Omental fat pad (tissue), 4 donors: Measurements from ENCODE around the gene LMAN2. TPM values are rescaled to one million over a fixed set of nuclear protein-coding genes. Genes with fewer than 3 reads are reported as not detected.
A peak's percentile ranks its signal among the peaks of the same experiment; 100 is the strongest.

Experiments
- ATAC-seq: fragments of 150-250 bp; one replicate; pipeline ENCODE4 v1.9.1; 2016; ENCODE audit warnings: mild to moderate bottlenecking, moderate library complexity; ENCODE audit not compliant: low FRiP score
- DNase-seq: peaks from one replicate; pipeline ENCODE4 v3.0.0-alpha.2; 2019; ENCODE audit warnings: low spot score
- total RNA-seq, 4 donors: library from RNA; depleted of rRNA; stranded (reverse); fragments of >200 nt; gene quantifications; one replicate each; pipeline ENCODE4 v1.1.0, GENCODE V29; 2016
- TF ChIP-seq, protein P1 (sequence below), 3 donors: fragments of 450-650 bp; IDR thresholded peaks; one replicate each; pipeline ENCODE4 v1.5.1; 2016 to 2017; ENCODE audit warnings: antibody characterized with exemption in 3 of 3, mild to moderate bottlenecking in 3 of 3, moderate library complexity in 2 of 3

Gene LMAN2
- total RNA-seq, 4 donors from 2014 or later = 129 to 164 (median 144) TPM

DNA sequence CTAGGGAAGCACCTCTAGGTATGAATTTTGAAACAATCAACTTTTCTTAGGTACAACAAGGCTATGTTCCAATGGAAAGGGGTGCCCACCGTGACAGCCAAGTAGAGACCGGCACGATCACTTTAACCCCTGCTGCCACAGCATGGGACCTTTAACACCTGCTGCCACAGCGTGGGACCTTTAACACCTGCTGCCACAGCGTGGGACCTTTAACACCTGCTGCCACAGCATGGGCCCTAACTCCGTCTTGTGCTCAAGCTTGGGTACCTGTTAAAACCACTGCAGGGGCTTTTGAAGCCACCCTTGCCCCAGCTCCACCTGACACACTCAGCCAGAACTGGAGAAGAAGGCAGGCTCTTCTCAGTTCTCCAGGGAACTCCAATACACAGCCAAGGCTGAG lies 21.6 kb downstream of the LMAN2 start:
- DNase-seq (no peak), ATAC-seq (no peak)
- TF ChIP-seq, protein P1, sequence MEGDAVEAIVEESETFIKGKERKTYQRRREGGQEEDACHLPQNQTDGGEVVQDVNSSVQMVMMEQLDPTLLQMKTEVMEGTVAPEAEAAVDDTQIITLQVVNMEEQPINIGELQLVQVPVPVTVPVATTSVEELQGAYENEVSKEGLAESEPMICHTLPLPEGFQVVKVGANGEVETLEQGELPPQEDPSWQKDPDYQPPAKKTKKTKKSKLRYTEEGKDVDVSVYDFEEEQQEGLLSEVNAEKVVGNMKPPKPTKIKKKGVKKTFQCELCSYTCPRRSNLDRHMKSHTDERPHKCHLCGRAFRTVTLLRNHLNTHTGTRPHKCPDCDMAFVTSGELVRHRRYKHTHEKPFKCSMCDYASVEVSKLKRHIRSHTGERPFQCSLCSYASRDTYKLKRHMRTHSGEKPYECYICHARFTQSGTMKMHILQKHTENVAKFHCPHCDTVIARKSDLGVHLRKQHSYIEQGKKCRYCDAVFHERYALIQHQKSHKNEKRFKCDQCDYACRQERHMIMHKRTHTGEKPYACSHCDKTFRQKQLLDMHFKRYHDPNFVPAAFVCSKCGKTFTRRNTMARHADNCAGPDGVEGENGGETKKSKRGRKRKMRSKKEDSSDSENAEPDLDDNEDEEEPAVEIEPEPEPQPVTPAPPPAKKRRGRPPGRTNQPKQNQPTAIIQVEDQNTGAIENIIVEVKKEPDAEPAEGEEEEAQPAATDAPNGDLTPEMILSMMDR (IDR thresholded peaks at IDR 0.05) = no peak

DNA sequence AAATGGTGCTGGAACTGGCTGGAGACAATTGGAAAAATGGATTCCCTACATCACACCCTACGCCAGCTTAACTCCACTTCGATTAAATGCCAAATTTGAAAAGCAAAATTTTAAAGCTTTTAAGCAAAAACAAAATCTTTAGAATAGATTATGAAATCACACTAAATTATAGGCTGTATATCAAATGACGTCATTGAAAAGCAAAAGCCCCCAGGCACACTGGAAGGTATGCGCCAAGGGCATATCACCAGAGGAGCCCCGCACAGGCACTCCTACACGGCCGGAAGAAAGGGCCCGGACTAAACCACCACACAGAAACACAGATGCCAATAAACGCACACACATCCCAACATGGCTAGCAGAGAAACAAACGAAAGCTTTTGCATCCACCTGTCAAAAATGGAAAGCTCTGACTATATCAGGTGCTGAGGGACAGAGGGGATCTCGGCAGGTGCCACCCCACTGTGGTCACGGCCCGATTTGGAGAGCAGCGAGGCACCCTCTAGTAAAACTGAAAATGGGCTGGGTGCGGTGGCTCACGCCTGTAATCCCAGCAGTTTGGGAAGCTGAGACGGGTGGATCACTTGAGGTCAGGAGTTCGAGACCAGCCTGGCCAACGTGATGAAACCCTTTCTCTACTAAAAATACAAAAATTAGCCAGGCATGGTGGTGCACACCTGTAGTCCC lies 22.8 kb downstream of the LMAN2 start:
- TF ChIP-seq, protein P1 (IDR thresholded peaks at IDR 0.05) = no peak

DNA sequence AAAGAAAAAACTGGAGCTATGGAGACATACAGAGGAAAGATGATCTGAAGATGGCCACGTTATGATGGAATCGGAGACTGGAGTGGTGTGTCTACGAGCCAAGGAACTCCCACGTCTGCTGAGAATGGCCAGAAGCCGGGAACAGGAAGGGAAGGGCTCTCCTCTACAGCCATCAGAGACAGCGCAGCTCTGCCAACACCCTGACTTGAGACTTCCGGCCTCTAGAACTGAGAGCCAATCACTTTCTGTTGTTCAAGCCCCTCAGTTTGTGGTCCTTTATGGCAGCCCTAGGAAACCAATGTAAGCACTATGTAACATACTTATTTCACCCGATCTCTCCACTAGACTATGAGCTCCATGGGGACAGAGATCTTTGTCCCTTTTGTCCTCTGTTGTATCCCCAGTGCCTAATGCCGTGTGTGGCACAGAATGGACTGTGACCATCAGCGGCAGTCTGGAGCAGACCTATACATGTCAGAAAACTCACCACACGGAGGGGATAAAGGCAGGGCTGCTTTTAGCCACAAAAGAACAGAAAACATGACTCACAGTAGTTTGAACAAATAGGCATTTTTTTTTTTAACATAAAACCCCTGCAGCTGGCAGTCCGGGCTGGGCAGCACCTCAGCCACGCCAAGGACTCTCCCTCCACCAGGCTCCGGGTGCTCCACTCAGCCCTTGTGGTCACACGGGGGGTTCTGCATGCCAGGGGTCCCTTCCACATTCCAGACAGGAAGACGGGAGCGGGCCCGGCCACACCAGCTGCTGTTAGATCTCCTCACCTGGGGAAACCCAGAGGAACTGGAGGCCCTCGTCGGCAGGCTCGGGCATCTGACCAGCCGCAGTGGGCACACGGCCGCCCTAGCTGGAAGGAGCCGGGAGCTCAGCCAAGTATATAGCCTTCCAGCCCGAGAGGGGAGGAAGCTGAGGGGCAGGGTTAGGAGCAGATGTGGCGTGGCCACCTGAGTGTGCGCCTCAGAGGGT lies 23.6 kb downstream of the LMAN2 start:
- TF ChIP-seq, protein P1 (IDR thresholded peaks at IDR 0.05) = no peak
- ATAC-seq = peak; percentile 39
- no peak for DNase-seq

More for the DNA sequence above, 22.8 kb downstream of the LMAN2 start:
- DNase-seq (no peak), ATAC-seq (no peak)

DNA sequence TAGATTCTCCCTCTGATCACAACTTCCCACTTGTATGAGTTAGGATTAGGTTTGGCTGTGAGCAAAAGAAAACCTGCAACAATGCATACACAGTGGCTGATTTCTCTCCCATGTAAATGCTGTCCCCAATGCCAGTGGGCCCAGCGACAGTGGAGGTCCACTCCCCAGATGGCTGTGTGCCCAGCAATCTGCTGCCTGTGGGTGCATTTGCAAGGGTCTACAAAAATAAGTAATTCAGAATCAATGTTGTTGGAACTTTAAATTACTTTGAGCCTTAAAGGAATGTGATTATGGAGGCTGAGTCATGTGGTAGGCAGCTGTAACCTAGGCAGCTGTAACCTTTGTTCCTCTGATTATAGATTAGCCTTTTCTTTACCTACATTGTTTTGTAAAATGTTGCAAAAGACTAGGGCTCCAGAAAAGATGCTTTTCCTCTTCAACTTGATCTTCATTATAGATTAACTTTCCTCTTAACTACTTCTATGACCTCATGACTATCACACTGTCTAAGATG lies 25.5 kb downstream of the LMAN2 start:
- no peak for DNase-seq
- no peak for ATAC-seq
- TF ChIP-seq, protein P1 (IDR thresholded peaks at IDR 0.05) = no peak

DNA sequence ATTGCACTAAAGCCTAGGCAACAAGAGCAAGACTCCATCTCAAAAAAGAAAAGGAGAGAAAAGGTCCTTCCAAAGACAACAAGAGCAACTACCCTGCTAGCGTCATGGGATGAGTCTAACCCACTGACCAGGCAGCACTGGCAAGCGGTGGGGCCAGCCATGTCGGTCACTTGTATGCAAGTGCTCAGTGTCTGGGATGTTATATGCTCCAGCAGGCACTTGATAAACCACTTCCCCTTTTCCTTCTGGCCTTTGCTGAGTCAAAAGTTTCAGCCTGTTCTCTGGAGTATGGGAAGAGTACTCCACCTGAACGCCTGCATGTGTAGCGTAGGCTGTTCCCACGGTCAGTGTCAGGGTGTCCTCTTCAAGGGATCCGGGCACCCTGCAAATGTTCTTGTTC lies 30.6 kb downstream of the LMAN2 start:
- DNase-seq = no peak
- TF ChIP-seq, protein P1 (IDR thresholded peaks at IDR 0.05) = no peak
- no peak for ATAC-seq

DNA sequence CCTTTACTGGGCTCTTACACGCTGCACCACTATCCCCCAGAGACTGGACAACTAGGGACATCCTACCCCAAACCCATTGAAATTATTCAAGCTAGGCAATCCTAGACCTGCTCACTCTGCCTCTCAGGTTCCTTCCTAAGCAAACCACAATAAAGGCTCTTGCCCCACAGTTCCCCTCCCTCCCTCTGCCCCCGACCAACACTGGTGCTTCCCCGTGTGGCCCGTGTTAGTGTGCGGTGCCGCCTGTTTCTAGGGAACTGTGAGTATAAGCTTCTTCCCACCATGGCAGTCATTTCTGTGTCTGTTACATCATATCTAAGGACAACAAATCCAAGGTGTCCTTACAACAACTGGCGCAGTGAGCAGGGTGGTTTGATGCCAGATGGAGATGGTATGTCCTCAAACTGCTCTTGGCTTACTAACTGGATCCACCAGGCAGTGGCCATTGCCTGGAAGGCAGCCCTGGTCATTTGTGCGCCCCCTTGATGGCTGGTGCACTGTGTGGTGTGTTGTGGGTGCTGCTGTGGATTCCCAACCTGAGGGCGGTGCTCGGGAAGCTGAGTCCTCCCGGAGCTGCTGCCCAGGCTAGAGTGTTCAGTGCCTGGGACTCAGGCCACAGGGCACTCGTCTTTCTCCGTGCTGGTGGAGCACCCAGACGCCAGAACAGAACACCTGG lies 31.4 kb downstream of the LMAN2 start:
- DNase-seq (no peak), ATAC-seq (no peak)
- TF ChIP-seq, protein P1 (IDR thresholded peaks at IDR 0.05) = no peak
